ENCODE results near the gene SAFB2.

Gene SAFB2

GRCh38 chr19:5661483-5661882 lies 38.9 kb upstream of the SAFB2 start:
- Histone ChIP-seq H3K79me2 (peaks cover 22% of the 10 kb centered on the region), H3K9me3 (ENCODE audit: control insufficient read depth, low read length) (no peaks in the 10 kb centered on the region), H3K4me2 (ENCODE audit: low read length) (no peak overlapping the region), H3K27ac (no peak overlapping the region), H3K4me1 (no peaks in the 10 kb centered on the region), H2AFZ (no peak overlapping the region), H3K36me3 (ENCODE audit: control insufficient read depth, insufficient read depth, low read length) (no peaks in the 10 kb centered on the region), H3K9ac (no peak overlapping the region), H3K27me3 (ENCODE audit: control insufficient read depth, insufficient read depth, low read length) (no peaks in the 10 kb centered on the region), H3K4me3 (ENCODE audit: low read depth, low read length) (no peak overlapping the region)
- no peak for TF ChIP-seq CTCF (IDR thresholded peaks at IDR 0.05)

- H3K27ac ChIP-seq, result no peak overlapping the region
- no peaks in the 10 kb centered on the region for H3K4me1 ChIP-seq
- no peaks in the 10 kb centered on the region for H3K9me3 ChIP-seq (ENCODE audit: control insufficient read depth, low read length)
- no peaks in the 10 kb centered on the region for H3K27me3 ChIP-seq (ENCODE audit: control insufficient read depth, insufficient read depth, low read length)
- TF ChIP-seq CTCF (IDR thresholded peaks at IDR 0.05), result no peak
- no peak overlapping the region for H3K4me2 ChIP-seq (ENCODE audit: low read length)
- peaks cover 52% of the 10 kb centered on the region for H3K79me2 ChIP-seq
- no peaks in the 10 kb centered on the region for H3K36me3 ChIP-seq (ENCODE audit: control insufficient read depth, insufficient read depth, low read length)
- no peak overlapping the region for H2AFZ ChIP-seq
- no peak overlapping the region for H3K4me3 ChIP-seq (ENCODE audit: low read depth, low read length)
- no peak overlapping the region for H3K9ac ChIP-seq
Measured at GRCh38 chr19:5655412-5655811, 32.8 kb upstream of the SAFB2 start.

GRCh38 chr19:5654931-5655330 lies 32.4 kb upstream of the SAFB2 start:
- H3K4me1 ChIP-seq, result no peaks in the 10 kb centered on the region
- H3K27ac ChIP-seq, result no peak overlapping the region
- no peaks in the 10 kb centered on the region for H3K9me3 ChIP-seq (ENCODE audit: control insufficient read depth, low read length)
- no peak overlapping the region for H3K4me2 ChIP-seq (ENCODE audit: low read length)
- H3K9ac ChIP-seq, result no peak overlapping the region
- H3K79me2 ChIP-seq, result peaks cover 52% of the 10 kb centered on the region
- no peaks in the 10 kb centered on the region for H3K36me3 ChIP-seq (ENCODE audit: control insufficient read depth, insufficient read depth, low read length)
- H2AFZ ChIP-seq, result no peak overlapping the region
- H3K4me3 ChIP-seq (ENCODE audit: low read depth, low read length), result no peak overlapping the region
- TF ChIP-seq CTCF (IDR thresholded peaks at IDR 0.05), result no peak
- no peaks in the 10 kb centered on the region for H3K27me3 ChIP-seq (ENCODE audit: control insufficient read depth, insufficient read depth, low read length)

GRCh38 chr19:5652261-5652660 lies 29.7 kb upstream of the SAFB2 start:
- Histone ChIP-seq H3K36me3 (ENCODE audit: control insufficient read depth, insufficient read depth, low read length) (no peaks in the 10 kb centered on the region), H3K9ac (no peak overlapping the region), H3K4me2 (ENCODE audit: low read length) (no peak overlapping the region), H3K4me1 (no peaks in the 10 kb centered on the region), H3K79me2 (peaks cover 47% of the 10 kb centered on the region), H3K27me3 (ENCODE audit: control insufficient read depth, insufficient read depth, low read length) (no peaks in the 10 kb centered on the region), H2AFZ (no peak overlapping the region), H3K9me3 (ENCODE audit: control insufficient read depth, low read length) (no peaks in the 10 kb centered on the region), H3K27ac (no peak overlapping the region), H3K4me3 (ENCODE audit: low read depth, low read length) (no peak overlapping the region)
- TF ChIP-seq CTCF (IDR thresholded peaks at IDR 0.05), result no peak

GRCh38 chr19:5651361-5651760 lies 28.8 kb upstream of the SAFB2 start:
- Histone ChIP-seq H2AFZ (no peak overlapping the region), H3K27ac (no peak overlapping the region), H3K4me1 (no peaks in the 10 kb centered on the region), H3K4me3 (ENCODE audit: low read depth, low read length) (no peak overlapping the region), H3K9me3 (ENCODE audit: control insufficient read depth, low read length) (no peaks in the 10 kb centered on the region), H3K79me2 (peaks cover 51% of the 10 kb centered on the region), H3K27me3 (ENCODE audit: control insufficient read depth, insufficient read depth, low read length) (no peaks in the 10 kb centered on the region), H3K4me2 (ENCODE audit: low read length) (no peak overlapping the region), H3K36me3 (ENCODE audit: control insufficient read depth, insufficient read depth, low read length) (no peaks in the 10 kb centered on the region), H3K9ac (no peak overlapping the region)
- TF ChIP-seq CTCF (IDR thresholded peaks at IDR 0.05), result no peak
